A549 (cell line): ENCODE measurements around the gene TFAP2D. TPM values are rescaled to one million over a fixed set of nuclear protein-coding genes. Genes with fewer than 3 reads are reported as not detected.

Experiments
- ATAC-seq, 2 experiments: fragments of 200-7000 bp in 1 of 2; fragments of >200 bp in 1 of 2; cut with Nextera tagmentation in 1 of 2; cut with Tn5 transposase in 1 of 2; 3 replicates each; pipeline versions ENCODE4 v1.8.0 to v1.9.1; 2018 to 2020; ENCODE audit warnings: mild to moderate bottlenecking in 1 of 2, moderate library complexity in 1 of 2
- CTCF ChIA-PET: fragments of 300-600 bp; sonication (Branson Sonifier 250); formaldehyde crosslinking; extraction: SDS; loops from one replicate; lab custom pipeline; 2021; ENCODE audit warnings: antibody characterized with exemption, inconsistent platforms; lab: Yijun Ruan, JAX
- POLR2A ChIA-PET: fragments of 350-600 bp; formaldehyde crosslinking; extraction: SDS; loops from one replicate; lab custom pipeline; 2021; ENCODE audit warnings: antibody characterized with exemption, inconsistent platforms; lab: Yijun Ruan, JAX
- DNase-seq, 2 experiments: peaks; one replicate each; pipeline versions ENCODE4 v3.0.0 to v3.0.0-alpha.2; 2011 to 2016; ENCODE audit warnings: low read depth in 1 of 2, low spot score in 1 of 2
- FAIRE-seq: peaks from 2 replicates; lab custom pipeline; 2011; peaks lifted over from hg19 to GRCh38; lab: Jason Lieb, UNC
- H3K27ac ChIP-seq, 2 experiments: fragments of >200 bp; sonication (Bioruptor Twin); formaldehyde crosslinking; 3 replicates each; pipeline ENCODE4 v1.5.1; 2016 to 2017
- H3K4me1 ChIP-seq: fragments of >200 bp; sonication (Bioruptor Twin); formaldehyde crosslinking; 3 replicates; pipeline ENCODE4 v1.6.1; 2016
- H3K4me2 ChIP-seq: fragments of >200 bp; sonication (Bioruptor Twin); formaldehyde crosslinking; 3 replicates; pipeline ENCODE4 v1.6.1; 2016
- H3K4me3 ChIP-seq: fragments of >200 bp; sonication (Bioruptor Twin); formaldehyde crosslinking; 3 replicates; pipeline ENCODE4 v1.5.1; 2016
- H3K9me3 ChIP-seq: fragments of >200 bp; sonication (Bioruptor Twin); formaldehyde crosslinking; 3 replicates; pipeline ENCODE4 v1.6.1; 2016
- BHLHE40 ChIP-seq: IDR thresholded peaks from 2 replicates; pipeline ENCODE4 v1.6.1; 2012; ENCODE audit warnings: low read depth, low read length, inconsistent platforms
- CEBPB ChIP-seq, 2 experiments: fragments of >200 bp in 1 of 2; sonication (Bioruptor Twin) in 1 of 2; formaldehyde crosslinking in 1 of 2; IDR thresholded peaks; 2 replicates each; pipeline ENCODE4 v1.6.1; 2012 to 2016
- CHD4 ChIP-seq: fragments of 200-600 bp; sonication (generic); IDR thresholded peaks from 2 replicates; pipeline ENCODE4 v1.6.1; 2016; ENCODE audit warnings: antibody characterized with exemption, mild to moderate bottlenecking, borderline replicate concordance
- EHF ChIP-seq: fragments of 250-450 bp; sonication (Bioruptor Pico); IDR thresholded peaks from 2 replicates; pipeline ENCODE4 v1.5.0; 2020; ENCODE audit warnings: mild to moderate bottlenecking
- EHMT2 ChIP-seq: fragments of 200-600 bp; sonication (generic); IDR thresholded peaks from 2 replicates; pipeline ENCODE4 v1.6.1; 2016; ENCODE audit warnings: antibody characterized with exemption, low read depth, mild to moderate bottlenecking, moderate library complexity
- ESRRA ChIP-seq: fragments of 150-350 bp; IDR thresholded peaks from 2 replicates; pipeline ENCODE4 v1.6.1; 2014; ENCODE audit warnings: mild to moderate bottlenecking, low read length, borderline replicate concordance
- FOSL2 ChIP-seq, 2 experiments: fragments of 450-650 bp in 1 of 2; fragments of >200 bp in 1 of 2; sonication (Bioruptor Twin) in 1 of 2; formaldehyde crosslinking; IDR thresholded peaks; 2 replicates each; pipeline versions ENCODE4 v1.5.0 to v1.6.1; 2016 to 2020; ENCODE audit warnings: mild to moderate bottlenecking in 1 of 2, moderate library complexity in 1 of 2
- FOXS1 ChIP-seq: fragments of 250-450 bp; sonication (Bioruptor Pico); IDR thresholded peaks from 2 replicates; pipeline ENCODE4 v1.5.0; 2020; ENCODE audit warnings: mild to moderate bottlenecking, moderate library complexity
- HES2 ChIP-seq: fragments of >200 bp; sonication (Bioruptor Twin); formaldehyde crosslinking; IDR thresholded peaks from 2 replicates; pipeline ENCODE4 v1.6.1; 2016
- HOXA7 ChIP-seq: fragments of 250-450 bp; sonication (Bioruptor Pico); IDR thresholded peaks from 2 replicates; pipeline ENCODE4 v1.5.0; 2020; ENCODE audit warnings: mild to moderate bottlenecking, moderate library complexity
- HOXB13 ChIP-seq: fragments of 250-450 bp; sonication (Bioruptor Pico); IDR thresholded peaks from 2 replicates; pipeline ENCODE4 v1.5.0; 2020; ENCODE audit warnings: low read depth, mild to moderate bottlenecking, moderate library complexity
- HOXB5 ChIP-seq: fragments of 250-450 bp; sonication (Bioruptor Pico); IDR thresholded peaks from 2 replicates; pipeline ENCODE4 v1.5.0; 2020; ENCODE audit warnings: mild to moderate bottlenecking, moderate library complexity
- JUN ChIP-seq, 2 experiments: fragments of >200 bp; sonication (Bioruptor Twin); formaldehyde crosslinking; IDR thresholded peaks; 2 replicates in 1 of 2; 3 replicates in 1 of 2; pipeline ENCODE4 v1.6.1; 2016 to 2017
- MAFK ChIP-seq: fragments of 450-650 bp; IDR thresholded peaks from 2 replicates; pipeline ENCODE4 v1.6.1; 2014; ENCODE audit not compliant: partially characterized antibody
- MAZ ChIP-seq: fragments of 150-350 bp; IDR thresholded peaks from 2 replicates; pipeline ENCODE4 v1.6.1; 2014; ENCODE audit warnings: antibody characterized with exemption, low read depth, low read length, borderline replicate concordance
- MYC ChIP-seq: IDR thresholded peaks from 2 replicates; pipeline ENCODE4 v1.6.1; 2012; ENCODE audit warnings: mild to moderate bottlenecking, inconsistent platforms, low read length, improper control_type of control experiment, borderline replicate concordance
- NFE2L2 ChIP-seq: fragments of 150-350 bp; conservative IDR thresholded peaks from 2 replicates; pipeline ENCODE4 v1.6.1; 2014; ENCODE audit warnings: low read length
- NPAS2 ChIP-seq: fragments of 250-450 bp; sonication (Bioruptor Pico); IDR thresholded peaks from 2 replicates; pipeline ENCODE4 v1.8.0; 2022; ENCODE audit warnings: mild to moderate bottlenecking, moderate library complexity, borderline replicate concordance
- POLR2AphosphoS2 ChIP-seq: conservative IDR thresholded peaks from 2 replicates; pipeline ENCODE4 v1.6.1; 2012; ENCODE audit warnings: low read length, improper control_type of control experiment, inconsistent platforms
- RAD21 ChIP-seq, 2 experiments: fragments of >200 bp in 1 of 2; sonication (Bioruptor Twin) in 1 of 2; formaldehyde crosslinking in 1 of 2; IDR thresholded peaks in 1 of 2; conservative IDR thresholded peaks in 1 of 2; 2 replicates in 1 of 2; 3 replicates in 1 of 2; pipeline ENCODE4 v1.6.1; 2012 to 2018; ENCODE audit warnings: inconsistent platforms in 1 of 2
- RFX5 ChIP-seq: fragments of 450-650 bp; IDR thresholded peaks from 2 replicates; pipeline ENCODE4 v1.7.1; 2014; ENCODE audit warnings: antibody characterized with exemption, mild to moderate bottlenecking, moderate library complexity
- SREBF2 ChIP-seq: fragments of 450-650 bp; IDR thresholded peaks from 2 replicates; pipeline ENCODE4 v1.6.1; 2014; ENCODE audit warnings: mild to moderate bottlenecking, moderate library complexity
- TFCP2L1 ChIP-seq: fragments of 250-450 bp; sonication (Bioruptor Pico); IDR thresholded peaks from 2 replicates; pipeline ENCODE4 v1.5.0; 2021; ENCODE audit warnings: mild to moderate bottlenecking
- ZSCAN20 ChIP-seq: fragments of 250-450 bp; sonication (Bioruptor Pico); IDR thresholded peaks from 2 replicates; pipeline ENCODE4 v1.8.0; 2022; ENCODE audit warnings: mild to moderate bottlenecking, moderate library complexity
- WGBS: methylation state at CpG from one replicate; pipeline ENCODE4 v1.1.6; 2017; ENCODE audit errors: missing lambda C conversion rate; 5-methylcytosine and 5-hydroxymethylcytosine counted together
- polyA plus RNA-seq, 4 experiments: library from polyadenylated mRNA; depleted of rRNA in 3 of 4; stranded (reverse); fragments of >200 nt; fragmentation: RNase III in 1 of 4; extraction: RNeasy Plus Mini Kit Qiagen cat#74134 plus additional on column Dnase treatment in 1 of 4; gene quantifications; 2 replicates in 3 of 4; 3 replicates in 1 of 4; pipeline ENCODE4 v1.2.3, GENCODE V29; 2011 to 2017
- TF ChIP-seq, protein P1 (sequence below): fragments of >200 bp; sonication (Bioruptor Twin); formaldehyde crosslinking; IDR thresholded peaks from 3 replicates; pipeline ENCODE4 v1.5.1; 2016
- TF ChIP-seq, protein P2 (sequence below): IDR thresholded peaks from 2 replicates; pipeline ENCODE4 v1.6.1; 2012
- TF ChIP-seq, protein P3 (sequence below): IDR thresholded peaks from 2 replicates; pipeline ENCODE4 v1.6.1; 2012; ENCODE audit warnings: low read depth, borderline replicate concordance

Gene TFAP2D
- polyA plus RNA-seq, 2 of the 4 experiments (the other 2 are of a cell fraction): not detected

- POLR2A ChIA-PET: no interaction called here
- DNase-seq: no peak
- H3K4me3 ChIP-seq: no peak overlapping the region
- no peaks in the 10 kb centered on the region for H3K4me1 ChIP-seq
- FAIRE-seq: no peak
- CTCF ChIA-PET: no interaction called here
- H3K4me2 ChIP-seq: no peak overlapping the region
- WGBS: 52% methylated on average over 27 of the region's 27 CpGs
- H3K9me3 ChIP-seq: no peaks in the 10 kb centered on the region
- no peak overlapping the region for H3K27ac ChIP-seq
- TF ChIP-seq FOSL2 (IDR thresholded peaks at IDR 0.05) (no peak), FOSL2 (CRISPR knock-in tag; IDR thresholded peaks at IDR 0.05) (no peak), RFX5 (no peak), CHD4 (no peak), TFCP2L1 (CRISPR knock-in tag) (no peak), SREBF2 (no peak), ZSCAN20 (no peak), HOXB5 (CRISPR knock-in tag) (no peak), BHLHE40 (no peak), JUN (IDR thresholded peaks at IDR 0.05) (no peak)
- TF ChIP-seq, protein P1, sequence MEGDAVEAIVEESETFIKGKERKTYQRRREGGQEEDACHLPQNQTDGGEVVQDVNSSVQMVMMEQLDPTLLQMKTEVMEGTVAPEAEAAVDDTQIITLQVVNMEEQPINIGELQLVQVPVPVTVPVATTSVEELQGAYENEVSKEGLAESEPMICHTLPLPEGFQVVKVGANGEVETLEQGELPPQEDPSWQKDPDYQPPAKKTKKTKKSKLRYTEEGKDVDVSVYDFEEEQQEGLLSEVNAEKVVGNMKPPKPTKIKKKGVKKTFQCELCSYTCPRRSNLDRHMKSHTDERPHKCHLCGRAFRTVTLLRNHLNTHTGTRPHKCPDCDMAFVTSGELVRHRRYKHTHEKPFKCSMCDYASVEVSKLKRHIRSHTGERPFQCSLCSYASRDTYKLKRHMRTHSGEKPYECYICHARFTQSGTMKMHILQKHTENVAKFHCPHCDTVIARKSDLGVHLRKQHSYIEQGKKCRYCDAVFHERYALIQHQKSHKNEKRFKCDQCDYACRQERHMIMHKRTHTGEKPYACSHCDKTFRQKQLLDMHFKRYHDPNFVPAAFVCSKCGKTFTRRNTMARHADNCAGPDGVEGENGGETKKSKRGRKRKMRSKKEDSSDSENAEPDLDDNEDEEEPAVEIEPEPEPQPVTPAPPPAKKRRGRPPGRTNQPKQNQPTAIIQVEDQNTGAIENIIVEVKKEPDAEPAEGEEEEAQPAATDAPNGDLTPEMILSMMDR: no peak
- no peak for ATAC-seq
Observed at GRCh38 chr6:50713977-50714486, 706 bp downstream of the TFAP2D start.

DNA sequence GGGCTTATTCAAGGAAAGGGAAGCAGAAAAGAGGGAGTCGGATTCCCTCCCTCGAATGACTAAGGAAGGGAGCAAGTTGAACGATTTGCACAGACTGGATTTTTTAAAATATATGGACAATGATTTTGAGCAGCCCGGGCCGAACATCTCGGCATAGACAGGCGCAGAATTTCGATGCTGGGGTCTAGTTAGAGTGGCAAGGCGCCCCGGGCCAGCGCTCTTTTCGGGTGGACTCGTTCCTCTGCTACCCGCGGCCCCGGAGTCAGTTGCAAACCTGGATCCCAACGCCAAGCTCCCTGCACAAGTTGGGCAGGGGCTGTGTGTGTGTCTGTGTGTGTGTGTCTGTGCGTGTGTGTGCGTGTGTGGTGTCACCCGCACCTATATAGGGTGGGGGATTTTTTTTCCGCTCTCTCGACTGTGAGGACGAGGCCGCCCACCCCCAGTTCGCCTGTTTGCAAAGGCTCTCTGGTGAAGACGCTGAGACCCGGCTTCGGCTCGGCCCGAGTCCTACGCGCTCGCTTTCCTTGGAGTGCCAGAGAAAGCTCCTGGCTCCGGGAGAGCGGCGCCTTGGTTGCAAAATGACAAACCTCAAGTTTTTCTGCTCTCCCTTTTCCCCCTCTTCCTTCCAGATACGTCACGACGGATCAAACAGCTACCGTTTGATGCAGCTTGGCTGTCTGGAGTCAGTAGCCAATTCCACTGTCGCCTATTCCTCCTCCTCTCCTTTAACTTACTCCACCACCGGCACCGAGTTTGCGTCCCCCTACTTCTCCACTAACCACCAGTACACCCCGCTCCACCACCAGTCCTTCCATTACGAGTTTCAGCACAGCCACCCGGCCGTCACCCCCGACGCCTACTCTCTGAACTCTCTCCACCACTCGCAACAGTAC, 1.4 kb downstream of the TFAP2D start:
- H3K9me3 ChIP-seq: no peaks in the 10 kb centered on the region
- CTCF ChIA-PET: no interaction called here
- H3K4me2 ChIP-seq: no peak overlapping the region
- POLR2A ChIA-PET: no interaction called here
- no peak for DNase-seq
- H3K4me1 ChIP-seq: no peaks in the 10 kb centered on the region
- no peak for TF ChIP-seq HOXB5 (CRISPR knock-in tag)
- no peak for TF ChIP-seq CEBPB (IDR thresholded peaks at IDR 0.05)
- TF ChIP-seq NPAS2 (CRISPR knock-in tag): no peak
- TF ChIP-seq EHF (CRISPR knock-in tag): no peak
- no peak for TF ChIP-seq MAZ
- no peak for TF ChIP-seq MAFK
- no peak for TF ChIP-seq JUN (IDR thresholded peaks at IDR 0.05)
- TF ChIP-seq, protein P2, sequence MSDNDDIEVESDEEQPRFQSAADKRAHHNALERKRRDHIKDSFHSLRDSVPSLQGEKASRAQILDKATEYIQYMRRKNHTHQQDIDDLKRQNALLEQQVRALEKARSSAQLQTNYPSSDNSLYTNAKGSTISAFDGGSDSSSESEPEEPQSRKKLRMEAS: no peak
- TF ChIP-seq BHLHE40: no peak
- no peak for TF ChIP-seq POLR2AphosphoS2
- TF ChIP-seq ESRRA: no peak
- no peak for TF ChIP-seq EHMT2
- TF ChIP-seq HOXB13: no peak
- ATAC-seq: no peak
- no peak for FAIRE-seq
- no peak overlapping the region for H3K27ac ChIP-seq
- no peak overlapping the region for H3K4me3 ChIP-seq
- WGBS: 20% methylated on average over 32 of the region's 51 CpGs

- CTCF ChIA-PET: no interaction called here
Observed at GRCh38 chr6:50716899-50717509, 3.7 kb downstream of the TFAP2D start.

More at GRCh38 chr6:50716899-50717509, 3.7 kb downstream of the TFAP2D start:
- no peaks in the 10 kb centered on the region for H3K9me3 ChIP-seq
- no peak overlapping the region for H3K27ac ChIP-seq
- ATAC-seq (no peak), DNase-seq (no peak), FAIRE-seq (no peak)
- no peaks in the 10 kb centered on the region for H3K4me1 ChIP-seq
- no peak for TF ChIP-seq BHLHE40
- no peak for TF ChIP-seq FOXS1 (CRISPR knock-in tag)
- no peak for TF ChIP-seq HES2
- TF ChIP-seq TFCP2L1 (CRISPR knock-in tag): no peak
- TF ChIP-seq HOXA7 (CRISPR knock-in tag): no peak
- TF ChIP-seq RAD21 (conservative IDR thresholded peaks at IDR 0.05 in 1 of 2, IDR thresholded peaks at IDR 0.05 in 1 of 2): no peak
- no peak for TF ChIP-seq MYC
- no peak for TF ChIP-seq CEBPB (IDR thresholded peaks at IDR 0.05)
- TF ChIP-seq NFE2L2: no peak
- TF ChIP-seq, protein P3, sequence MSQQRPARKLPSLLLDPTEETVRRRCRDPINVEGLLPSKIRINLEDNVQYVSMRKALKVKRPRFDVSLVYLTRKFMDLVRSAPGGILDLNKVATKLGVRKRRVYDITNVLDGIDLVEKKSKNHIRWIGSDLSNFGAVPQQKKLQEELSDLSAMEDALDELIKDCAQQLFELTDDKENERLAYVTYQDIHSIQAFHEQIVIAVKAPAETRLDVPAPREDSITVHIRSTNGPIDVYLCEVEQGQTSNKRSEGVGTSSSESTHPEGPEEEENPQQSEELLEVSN: no peak
- H3K4me3 ChIP-seq: no peak overlapping the region
- WGBS: 6% methylated on average over 14 of the region's 14 CpGs
- POLR2A ChIA-PET: no interaction called here
- no peak overlapping the region for H3K4me2 ChIP-seq
